Stimulated activated CD8-positive, alpha-beta memory T cell treated with anti-CD3 and anti-CD28 coated beads, Interleukin-2, amount 100 ng/mL, for 48 hours (primary cell): Measurements from ENCODE around the gene CTSW.

Source experiments
- DNase-seq, 2 donors: peaks; one replicate each; pipeline ENCODE4 v3.0.0-alpha.2; 2020; ENCODE audit warnings: low read depth in 2 of 2

The CTSW gene

DNA sequence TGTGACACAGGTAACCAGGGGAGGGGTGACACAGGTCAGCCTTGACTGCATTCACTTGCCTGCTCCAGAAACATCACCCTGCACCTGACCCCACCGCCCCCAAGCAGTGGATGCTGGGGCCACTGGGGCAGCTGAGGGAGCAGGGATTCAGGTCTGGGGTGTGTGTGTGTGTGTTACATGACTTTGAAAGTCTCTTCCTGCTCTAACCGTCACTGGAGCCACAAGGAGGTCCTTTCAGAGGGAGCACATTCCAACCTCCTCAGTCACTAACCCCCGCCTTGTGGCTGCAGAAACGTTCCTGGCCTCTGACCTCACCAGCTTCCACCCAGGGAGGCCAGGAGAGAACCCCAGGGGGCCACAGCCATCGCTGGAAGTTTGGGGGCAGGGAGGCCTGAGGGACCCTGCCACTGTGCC lies 23.4 kb downstream of the CTSW start:
- no peak for DNase-seq

DNA sequence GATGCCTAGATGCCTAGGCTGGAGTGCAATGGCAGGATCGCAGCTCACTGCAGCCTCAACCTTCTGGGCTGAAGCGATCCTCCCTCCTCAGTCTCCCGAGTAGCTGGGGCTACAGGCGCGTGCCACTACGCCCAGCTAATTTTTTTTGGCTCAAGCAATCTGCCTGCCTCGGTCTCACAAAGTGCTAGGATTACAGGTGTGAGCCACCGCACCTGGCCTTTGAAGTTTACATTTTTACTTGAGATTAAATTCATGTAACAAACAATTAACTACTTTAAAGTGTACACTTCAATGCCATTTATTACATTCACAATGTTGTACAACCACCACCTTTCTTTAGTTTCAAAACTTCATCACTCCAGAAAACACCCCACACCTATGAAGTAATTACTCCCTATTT lies 24.1 kb downstream of the CTSW start:
- no peak for DNase-seq

- no peak for DNase-seq
These were observed 27.0 kb downstream of the CTSW start for GRCh38 chr11:65906602-65907001.

DNA sequence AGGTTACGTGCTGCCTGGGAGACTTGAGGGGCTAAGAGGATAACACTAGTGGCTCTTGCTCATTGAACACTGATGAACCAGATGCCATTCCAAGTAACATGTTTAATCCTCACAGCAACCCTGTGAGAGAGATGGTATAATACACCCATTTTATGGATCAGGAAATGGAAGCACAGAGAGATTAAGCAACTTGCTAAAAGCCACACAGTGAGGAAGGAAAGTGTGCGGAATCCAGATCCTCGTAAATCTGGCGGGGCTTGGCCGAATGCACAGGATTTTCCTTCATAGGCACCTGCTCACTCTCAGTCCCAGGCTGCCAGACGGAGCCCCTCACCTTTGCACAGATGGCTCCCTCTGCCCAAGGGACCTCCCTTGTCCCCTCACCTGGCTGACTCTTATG lies 28.2 kb downstream of the CTSW start:
- DNase-seq: no peak

DNA sequence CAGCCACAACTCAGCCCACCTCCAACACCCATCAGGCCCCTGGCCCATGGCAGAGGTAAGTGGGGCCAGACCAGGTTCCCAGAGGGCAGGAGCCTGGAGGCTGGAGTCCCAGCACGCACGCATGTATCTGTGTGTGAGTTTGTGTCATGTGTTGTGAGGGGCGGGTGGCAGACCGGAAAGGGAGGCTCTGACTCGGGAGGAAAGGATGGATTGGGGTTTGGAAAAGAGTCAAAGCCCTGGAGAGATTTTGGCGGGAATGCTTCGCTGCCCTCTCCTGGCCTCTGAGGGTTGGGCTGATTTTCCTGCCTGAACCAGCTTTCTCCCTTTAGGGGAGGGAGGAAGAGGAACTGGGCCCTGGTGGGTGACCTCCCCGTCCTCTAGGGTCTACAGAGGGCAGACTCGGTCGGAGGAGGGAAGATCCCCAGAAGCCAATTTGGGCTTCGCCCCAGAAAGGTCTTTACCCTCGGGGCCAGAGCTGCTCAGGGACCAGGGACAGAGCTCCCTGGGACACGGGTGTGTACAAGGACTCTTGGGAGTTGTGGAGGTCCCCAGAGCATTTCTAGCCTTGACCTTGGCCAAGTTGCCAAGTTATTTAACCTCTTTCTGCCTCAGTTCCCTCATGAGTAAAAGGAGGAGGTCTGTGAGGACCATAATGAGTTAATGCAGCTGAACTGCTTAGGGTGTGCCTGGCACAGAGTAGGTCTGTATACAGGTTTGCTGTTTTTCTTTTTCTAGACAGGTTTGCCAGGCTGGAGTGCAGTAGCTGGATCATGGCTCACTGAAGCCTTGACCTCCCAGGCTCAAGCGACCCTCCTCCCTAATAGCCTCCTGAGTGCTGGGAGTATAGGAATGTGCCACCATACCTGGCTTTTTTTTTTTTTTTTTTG lies 32.3 kb downstream of the CTSW start:
- no peak for DNase-seq

DNA sequence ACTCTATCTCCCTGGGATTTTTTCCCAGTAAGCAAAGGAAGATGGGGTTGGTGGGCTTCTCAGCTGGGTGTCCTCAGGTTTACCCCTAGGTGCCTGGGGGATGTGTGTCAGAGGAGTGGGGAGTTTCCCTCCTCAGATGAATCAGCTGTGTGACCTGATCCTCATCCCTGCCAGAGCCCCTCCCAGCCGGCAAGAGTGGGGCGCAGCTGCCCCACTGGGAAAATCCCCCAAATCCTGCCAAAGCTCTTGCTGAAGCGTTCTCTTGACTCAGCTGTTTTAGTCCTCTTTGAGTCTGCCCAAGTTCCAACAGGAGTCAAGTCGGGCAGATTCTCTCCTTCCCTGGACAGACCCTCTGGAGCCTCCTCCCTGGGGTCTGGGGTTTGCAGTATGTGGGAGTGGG lies 33.2 kb downstream of the CTSW start:
- DNase-seq: no peak

- DNase-seq: no peak
These were observed 35.6 kb downstream of the CTSW start for GRCh38 chr11:65915101-65915820.

DNA sequence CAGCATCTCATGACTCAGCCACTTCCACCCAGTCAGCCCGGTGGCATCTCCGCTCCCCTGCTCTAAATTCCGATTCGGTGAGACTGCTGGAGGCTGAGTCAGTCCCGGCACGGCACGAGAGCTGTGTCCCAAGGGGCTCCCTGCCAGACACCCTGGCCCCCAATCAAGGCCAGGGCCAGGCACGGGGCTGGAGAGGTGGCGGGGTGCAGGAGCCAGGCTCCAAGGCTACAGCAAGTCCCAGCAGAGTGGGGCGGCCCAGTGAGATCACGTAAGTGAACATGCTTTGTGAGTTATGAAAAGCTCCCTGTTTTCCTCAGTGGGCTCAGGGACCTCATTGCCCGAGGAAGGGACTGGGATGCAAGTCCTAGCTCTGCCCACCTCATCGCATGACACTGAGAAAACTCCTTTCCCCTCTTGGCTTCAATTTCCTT lies 36.2 kb downstream of the CTSW start:
- no peak for DNase-seq

- no peak for DNase-seq
These were observed 36.8 kb downstream of the CTSW start for GRCh38 chr11:65916391-65916790.

DNA sequence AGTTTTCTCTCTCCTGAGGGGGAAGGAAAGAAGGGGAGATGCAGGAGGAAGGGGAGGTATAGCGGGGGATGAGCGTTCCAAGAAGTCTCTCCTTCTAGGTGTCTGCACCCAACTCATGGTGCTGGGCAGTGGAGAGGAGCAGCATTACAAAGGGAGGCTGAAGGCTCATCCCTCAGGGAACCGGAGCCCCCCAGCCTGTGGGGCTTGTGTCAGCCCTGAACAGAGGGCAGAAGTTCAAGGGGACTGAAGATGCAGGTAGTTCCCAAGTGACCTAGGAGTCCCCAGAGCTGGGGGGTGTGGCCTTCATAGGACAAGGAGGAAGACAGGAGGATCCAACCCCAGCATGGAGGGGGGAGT lies 37.4 kb downstream of the CTSW start:
- DNase-seq: no peak

GRCh38 chr11:65917434-65918210 lies 38.0 kb downstream of the CTSW start:
- DNase-seq: no peak

DNA sequence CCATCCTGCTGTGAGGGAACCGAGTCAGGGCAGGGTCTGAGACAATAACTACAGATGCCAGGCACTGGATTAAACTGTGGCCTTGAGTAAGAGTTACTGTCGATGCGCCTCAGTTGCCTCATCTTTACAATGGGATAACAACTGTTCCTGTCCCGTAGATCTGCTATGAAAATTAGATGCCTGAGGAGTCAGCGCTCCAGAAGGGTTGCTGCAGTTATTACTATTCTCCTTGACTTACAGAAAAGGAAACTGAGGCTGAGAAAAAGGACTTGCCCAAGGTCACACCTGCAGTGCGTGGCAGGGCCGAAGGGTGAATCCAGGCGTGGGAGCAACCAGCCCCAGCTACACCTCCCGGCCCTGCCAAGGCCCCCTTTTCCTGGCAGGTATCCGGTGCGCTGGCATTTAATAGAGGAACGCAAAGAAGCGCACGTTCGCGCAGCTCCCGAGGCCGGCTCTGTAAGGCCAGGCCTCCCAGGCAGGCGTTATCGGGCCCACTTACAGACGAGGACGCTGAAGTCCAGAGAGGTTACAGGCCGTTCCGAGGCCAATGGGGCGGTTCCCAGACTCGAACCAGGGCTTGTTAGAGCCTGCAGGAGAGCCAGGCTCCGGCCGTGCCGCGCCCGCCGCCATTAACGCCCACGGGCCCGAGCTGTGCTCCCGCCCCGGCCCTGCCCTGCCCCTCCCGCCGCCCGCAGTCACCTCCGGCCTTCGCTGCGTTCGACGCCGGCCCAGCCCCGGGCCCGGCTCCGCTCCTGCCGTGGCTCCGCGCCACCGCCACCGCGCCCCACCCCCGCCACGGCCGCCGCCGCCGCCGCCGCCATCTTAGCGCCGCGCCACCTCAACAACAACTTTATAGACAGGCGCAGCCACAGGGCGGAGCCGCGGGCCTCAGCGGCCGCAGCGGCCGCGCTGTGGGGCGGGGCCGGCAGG lies 38.8 kb downstream of the CTSW start, which contains the start of gene C11orf68:
Gene C11orf68, minus strand, starts transcription at position 852 of the 930 bp plus-strand sequence. Its CDS starts 31 bp downstream, at position 821.
- peak in 1 of 2 donors; percentile 32 for DNase-seq

GRCh38 chr11:65919141-65919572 lies 39.5 kb downstream of the CTSW start, which contains the start of gene DRAP1:
TSS of gene DRAP1 (plus strand) at chr11:65919426. CDS start at chr11:65919502, 76 bp downstream.
- peak; percentile 98 to 100 for DNase-seq

DNA sequence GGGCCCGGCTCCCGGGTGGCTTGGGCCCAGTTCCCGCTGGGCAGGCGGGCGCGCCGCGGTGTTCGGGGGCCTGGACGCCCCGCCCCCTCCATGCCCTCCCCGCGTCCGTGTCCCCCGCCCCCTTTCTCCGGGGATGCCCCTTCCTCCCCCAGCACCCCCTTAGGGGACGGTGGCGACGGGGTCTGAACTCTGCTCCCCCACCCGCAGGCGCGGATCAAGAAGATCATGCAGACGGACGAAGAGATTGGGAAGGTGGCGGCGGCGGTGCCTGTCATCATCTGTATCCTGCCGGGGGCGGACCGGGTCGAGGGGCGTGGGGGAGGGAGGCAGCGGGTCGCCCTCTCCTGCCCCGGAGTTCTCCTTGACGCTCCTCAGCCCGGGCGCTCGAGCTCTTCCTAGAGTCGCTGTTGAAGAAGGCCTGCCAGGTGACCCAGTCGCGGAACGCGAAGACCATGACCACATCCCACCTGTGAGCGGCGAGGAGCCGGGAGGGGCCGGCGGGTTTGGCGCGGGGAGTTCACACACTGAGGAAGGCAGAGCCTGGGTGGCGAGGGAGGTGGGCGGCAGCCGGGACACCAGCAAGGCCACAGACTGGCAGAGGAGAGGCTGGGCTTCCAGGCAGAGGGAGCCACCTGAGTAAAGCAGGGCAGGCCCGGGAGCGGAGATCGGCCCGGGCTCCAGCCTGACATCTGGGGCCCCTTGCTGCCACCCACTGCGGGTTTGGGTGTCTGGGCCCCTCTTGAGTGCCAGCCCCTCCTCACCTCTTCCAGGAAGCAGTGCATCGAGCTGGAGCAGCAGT lies 40.1 kb downstream of the CTSW start:
- DNase-seq: peak; percentile 47 to 53

GRCh38 chr11:65920372-65920802 lies 40.8 kb downstream of the CTSW start:
- DNase-seq: no peak

- no peak for DNase-seq
These were observed 41.5 kb downstream of the CTSW start for GRCh38 chr11:65921033-65921555.

DNA sequence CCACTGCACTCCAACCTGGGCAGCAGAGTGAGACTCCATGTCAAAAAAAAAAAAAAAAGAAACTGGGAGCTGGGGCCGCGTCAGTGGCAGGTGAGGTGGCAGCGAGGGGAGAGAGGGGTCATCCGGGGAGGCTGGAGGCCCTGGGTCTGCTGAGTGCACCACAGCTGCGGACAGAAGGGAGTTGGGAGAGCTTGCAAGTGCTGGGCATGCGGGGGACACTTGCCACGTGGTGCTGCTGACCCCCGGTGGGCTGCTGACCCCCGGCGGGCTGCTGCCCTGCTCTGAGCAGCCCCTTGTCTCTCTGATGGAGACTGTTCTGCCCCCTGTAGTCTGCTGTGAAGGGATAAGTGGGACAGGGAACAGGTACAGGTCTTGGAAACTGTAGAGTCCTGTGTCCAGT lies 42.2 kb downstream of the CTSW start:
- no peak for DNase-seq

- no peak for DNase-seq
These were observed 42.9 kb downstream of the CTSW start for GRCh38 chr11:65922565-65922964.

GRCh38 chr11:65925397-65925796 lies 45.8 kb downstream of the CTSW start:
- DNase-seq: no peak

DNA sequence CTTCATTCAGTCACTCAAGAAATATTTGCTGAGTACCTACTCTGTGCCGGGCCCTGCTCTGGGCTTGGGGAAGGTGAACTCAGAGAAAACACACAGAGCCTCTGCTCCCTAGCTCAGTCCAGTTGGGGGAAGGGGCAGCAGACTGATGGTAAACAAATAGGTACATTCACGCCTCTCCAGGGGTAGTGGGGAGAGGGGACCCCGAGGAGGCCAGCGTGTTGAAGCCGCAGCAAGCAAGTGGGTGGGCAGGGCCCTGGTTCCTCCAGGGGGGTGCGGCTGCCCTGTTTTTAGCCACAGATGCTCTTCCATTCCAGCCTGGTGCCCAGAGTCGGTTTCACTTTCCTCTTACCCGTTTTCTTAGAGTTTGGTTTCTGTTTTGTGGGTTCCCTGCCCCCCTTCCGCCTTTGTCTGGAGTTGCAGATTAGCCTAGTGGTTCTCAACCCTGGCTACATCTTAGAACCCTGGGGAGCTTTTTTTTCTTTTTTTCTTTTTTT lies 48.3 kb downstream of the CTSW start:
- peak; percentile 59 to 60 for DNase-seq
